HEK293T (cell line): Measurements from ENCODE around the gene CYP27C1.

ENCODE experiments used
- FOXK2 ChIP-seq: fragments of 450-650 bp; IDR thresholded peaks from 2 replicates; pipeline ENCODE4 v1.6.1; 2016; ENCODE audit warnings: mild to moderate bottlenecking
- FOXM1 ChIP-seq: fragments of 450-650 bp; IDR thresholded peaks from 2 replicates; pipeline ENCODE4 v1.6.1; 2017; ENCODE audit warnings: mild to moderate bottlenecking, borderline replicate concordance
- NFRKB ChIP-seq: fragments of 450-650 bp; IDR thresholded peaks from 2 replicates; pipeline ENCODE4 v1.6.1; 2016; ENCODE audit warnings: mild to moderate bottlenecking, moderate library complexity
- SUZ12 ChIP-seq: fragments of 450-650 bp; IDR thresholded peaks from 2 replicates; pipeline ENCODE4 v1.6.1; 2016; ENCODE audit warnings: mild to moderate bottlenecking

GRCh38 chr2:127196998-127197397, 23.1 kb downstream of the CYP27C1 start:
- TF ChIP-seq FOXK2 (no peak), SUZ12 (no peak), FOXM1 (no peak), NFRKB (no peak)
